GM18498 (cell line): ENCODE measurements around the gene PEX10.

Experiments used
- ATAC-seq: cut with Tn5 transposase; IDR thresholded peaks from one replicate; pipeline ENCODE4 v1.9.1; 2021; ENCODE audit warnings: mild to moderate bottlenecking, moderate library complexity; ENCODE audit not compliant: unreplicated experiment

The PEX10 gene

DNA sequence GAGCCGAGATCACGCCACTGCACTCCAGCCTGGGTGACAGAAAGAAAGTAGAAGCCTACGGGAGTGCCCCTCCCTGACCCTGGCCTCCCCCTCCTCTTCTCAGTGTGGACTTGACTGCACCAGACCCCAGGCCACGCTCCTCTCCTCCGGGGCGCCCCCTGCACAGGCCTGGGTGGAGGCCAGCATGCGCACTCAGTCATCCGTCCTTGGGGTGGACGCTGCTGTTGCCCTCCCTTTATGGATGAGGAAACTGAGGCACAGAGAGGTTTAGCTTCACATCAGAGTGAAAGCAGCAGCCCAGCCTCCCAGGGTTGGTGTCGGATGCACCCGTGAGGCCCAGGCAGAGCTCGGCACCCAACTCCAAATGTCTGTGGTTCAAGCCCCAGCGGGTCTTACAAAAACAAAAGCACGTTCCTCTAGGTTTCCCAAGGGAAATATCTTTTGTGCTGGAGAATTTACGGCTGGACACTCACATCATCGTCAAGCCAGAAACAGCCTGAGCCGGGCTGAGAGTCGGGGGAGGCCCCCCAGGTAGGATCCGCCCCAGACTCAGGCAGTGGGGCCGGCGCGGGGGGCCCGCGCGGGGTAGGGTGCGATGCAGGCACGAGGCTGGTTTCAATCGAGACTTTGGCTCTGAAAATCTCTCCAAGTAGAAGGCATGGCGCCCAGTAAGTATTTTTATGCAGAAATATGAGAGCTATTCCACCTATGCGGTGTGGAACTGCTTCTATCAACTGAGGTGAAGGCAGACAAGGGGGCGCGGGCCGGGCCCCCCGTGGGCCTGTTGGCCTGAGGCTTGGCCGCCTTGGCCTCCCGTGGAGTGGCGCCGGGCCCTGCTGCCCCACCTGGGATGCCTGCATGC lies 57.6 kb downstream of the PEX10 start:
- no peak for ATAC-seq
